Epidermal melanocyte (primary cell): ENCODE data around the gene RNF169.
"Not testable (repeated sequence)": the region's sequence is repeated elsewhere in the genome, so short reads cannot be mapped to it uniquely, and the experiment has no call there.

Experiments
- DNase-seq: peaks from one replicate; pipeline ENCODE4 v3.0.0; 2011; ENCODE audit warnings: low spot score; ENCODE audit not compliant: insufficient read length

Gene RNF169

GRCh38 chr11:74768172-74768651 is 19.6 kb downstream of the RNF169 start:
- not testable (repeated sequence) for DNase-seq

GRCh38 chr11:74769055-74769707 is 20.5 kb downstream of the RNF169 start:
- no peak for DNase-seq

GRCh38 chr11:74770456-74770855 is 21.8 kb downstream of the RNF169 start:
- DNase-seq, result no peak

- no peak for DNase-seq
These were observed 22.5 kb downstream of the RNF169 start for GRCh38 chr11:74771139-74771538.

GRCh38 chr11:74773476-74773875 is 24.8 kb downstream of the RNF169 start:
- no peak for DNase-seq

GRCh38 chr11:74775762-74776161 is 27.1 kb downstream of the RNF169 start:
- no peak for DNase-seq

GRCh38 chr11:74776546-74776945 is 27.9 kb downstream of the RNF169 start:
- DNase-seq, result no peak

GRCh38 chr11:74777038-74777437 is 28.4 kb downstream of the RNF169 start:
- no peak for DNase-seq

GRCh38 chr11:74777877-74778276 is 29.2 kb downstream of the RNF169 start:
- DNase-seq, result no peak

GRCh38 chr11:74778581-74778980 is 29.9 kb downstream of the RNF169 start:
- DNase-seq, result no peak

GRCh38 chr11:74780248-74781005 is 31.8 kb downstream of the RNF169 start:
- DNase-seq, result no peak

GRCh38 chr11:74783241-74783871 is 34.7 kb downstream of the RNF169 start:
- DNase-seq, result no peak

GRCh38 chr11:74784234-74784633 is 35.6 kb downstream of the RNF169 start:
- no peak for DNase-seq

- no peak for DNase-seq
These were observed 36.1 kb downstream of the RNF169 start for GRCh38 chr11:74784726-74785125.

GRCh38 chr11:74786574-74786973 is 37.9 kb downstream of the RNF169 start:
- DNase-seq, result no peak

GRCh38 chr11:74791333-74792100 is 42.9 kb downstream of the RNF169 start:
- DNase-seq, result no peak

GRCh38 chr11:74806267-74806666 is 57.6 kb downstream of the RNF169 start:
- DNase-seq, result no peak

- no peak for DNase-seq
These were observed 61.2 kb downstream of the RNF169 start for GRCh38 chr11:74809801-74810200.

- no peak for DNase-seq
These were observed 67.3 kb downstream of the RNF169 start for GRCh38 chr11:74815966-74816365.

- DNase-seq, result no peak
These were observed 68.0 kb downstream of the RNF169 start for GRCh38 chr11:74816664-74817063.

GRCh38 chr11:74818283-74818946 is 69.8 kb downstream of the RNF169 start:
- no peak for DNase-seq
